ENCODE data around the gene PROSER1. TPM values are rescaled to one million over a fixed set of nuclear protein-coding genes. Genes with fewer than 3 reads are reported as not detected.
"Not testable (repeated sequence)": the region's sequence is repeated elsewhere in the genome, so short reads cannot be mapped to it uniquely, and the experiment has no call there.

Gene PROSER1
- total RNA-seq, result 100 to 1,000 TPM in 1 of 2 experiments, 10 to 100 TPM in 1; 88.7 to 108 TPM

- intact Hi-C loops (cut with micrococcal nuclease), result no loop called here
- Mint-ChIP-seq H3K27ac (peak within 1 kb of the TSS; percentile 99), H3K36me3 (ENCODE audit: low read depth) (peaks cover 42% of the 10 kb centered on the region), H3K4me3 (peak within 1 kb of the TSS; percentile 100), H3K4me1 (ENCODE audit: low read depth) (peaks cover 45% of the 10 kb centered on the region), H3K27me3 (no peaks in the 10 kb centered on the region), H3K9me3 (no peaks in the 10 kb centered on the region)
- ChIA-PET POLR2A (interaction anchor here (0.6 to 2.6 kb wide), 13 partner anchors 8 to 689 kb away, joined by 3 to 8 read pairs (median 4); partner anchors contain the start of gene UFM1), CTCF (interaction anchor here (1.1 to 2.7 kb wide), 4 partner anchors 10 to 574 kb away, joined by 3 to 16 read pairs (median 7); no protein-coding TSS in a partner anchor)
- TF ChIP-seq, protein P1, sequence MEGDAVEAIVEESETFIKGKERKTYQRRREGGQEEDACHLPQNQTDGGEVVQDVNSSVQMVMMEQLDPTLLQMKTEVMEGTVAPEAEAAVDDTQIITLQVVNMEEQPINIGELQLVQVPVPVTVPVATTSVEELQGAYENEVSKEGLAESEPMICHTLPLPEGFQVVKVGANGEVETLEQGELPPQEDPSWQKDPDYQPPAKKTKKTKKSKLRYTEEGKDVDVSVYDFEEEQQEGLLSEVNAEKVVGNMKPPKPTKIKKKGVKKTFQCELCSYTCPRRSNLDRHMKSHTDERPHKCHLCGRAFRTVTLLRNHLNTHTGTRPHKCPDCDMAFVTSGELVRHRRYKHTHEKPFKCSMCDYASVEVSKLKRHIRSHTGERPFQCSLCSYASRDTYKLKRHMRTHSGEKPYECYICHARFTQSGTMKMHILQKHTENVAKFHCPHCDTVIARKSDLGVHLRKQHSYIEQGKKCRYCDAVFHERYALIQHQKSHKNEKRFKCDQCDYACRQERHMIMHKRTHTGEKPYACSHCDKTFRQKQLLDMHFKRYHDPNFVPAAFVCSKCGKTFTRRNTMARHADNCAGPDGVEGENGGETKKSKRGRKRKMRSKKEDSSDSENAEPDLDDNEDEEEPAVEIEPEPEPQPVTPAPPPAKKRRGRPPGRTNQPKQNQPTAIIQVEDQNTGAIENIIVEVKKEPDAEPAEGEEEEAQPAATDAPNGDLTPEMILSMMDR (IDR thresholded peaks at IDR 0.05), result no peak
- DNase-seq (peak; percentile 93), ATAC-seq (peak; percentile 87)
Observed at GRCh38 chr13:39037880-39038568, at the start of gene PROSER1, which contains the start of gene NHLRC3. TSS of gene PROSER1 (minus strand) at chr13:39038089. CDS start at chr13:39037242, 847 bp downstream. TSS of gene NHLRC3 (plus strand) at chr13:39038456. CDS start at chr13:39038640, 184 bp downstream.

GRCh38 chr13:39086251-39086945, 48.5 kb upstream of the PROSER1 start:
- H3K36me3 Mint-ChIP-seq (ENCODE audit: low read depth); H3K4me1 Mint-ChIP-seq (ENCODE audit: low read depth); H3K9me3 Mint-ChIP-seq; POLR2A ChIA-PET; H3K4me3 Mint-ChIP-seq; H3K27ac Mint-ChIP-seq; ATAC-seq; CTCF ChIA-PET; DNase-seq; intact Hi-C loops (cut with micrococcal nuclease): not testable (repeated sequence)
- H3K27me3 Mint-ChIP-seq, result peaks cover 10% of the 10 kb centered on the region

DNA sequence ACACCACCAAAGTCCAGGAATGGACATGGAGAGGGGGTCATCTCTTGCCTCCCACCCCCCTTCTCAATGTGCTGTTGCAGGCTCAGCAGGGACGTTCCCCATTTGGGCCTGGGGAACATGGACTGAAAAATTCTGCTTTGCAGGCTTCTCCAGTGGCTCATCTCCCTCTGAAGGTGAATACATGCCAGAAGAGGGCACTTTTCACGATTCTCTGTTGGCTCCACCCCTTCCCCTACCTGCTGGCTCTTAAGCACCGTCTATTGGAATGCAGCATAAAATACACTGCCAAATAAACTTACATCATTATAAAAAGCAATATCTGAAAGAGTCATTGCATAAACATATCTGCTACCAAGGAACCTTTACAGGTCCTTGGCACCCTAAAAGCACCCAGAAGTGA, 36.1 kb upstream of the PROSER1 start:
- H3K4me1 Mint-ChIP-seq (ENCODE audit: low read depth), result no peaks in the 10 kb centered on the region
- intact Hi-C loops (cut with micrococcal nuclease), result no loop called here
- no peak overlapping the region for H3K4me3 Mint-ChIP-seq
- H3K36me3 Mint-ChIP-seq (ENCODE audit: low read depth), result no peaks in the 10 kb centered on the region
- peaks cover 3% of the 10 kb centered on the region for H3K9me3 Mint-ChIP-seq
- no peak overlapping the region for H3K27ac Mint-ChIP-seq
- ChIA-PET CTCF (no interaction called here), POLR2A (no interaction called here)
- no peak for DNase-seq
- H3K27me3 Mint-ChIP-seq, result peaks cover 38% of the 10 kb centered on the region
- ATAC-seq, result no peak
- TF ChIP-seq, protein P1 (IDR thresholded peaks at IDR 0.05), result no peak

DNA sequence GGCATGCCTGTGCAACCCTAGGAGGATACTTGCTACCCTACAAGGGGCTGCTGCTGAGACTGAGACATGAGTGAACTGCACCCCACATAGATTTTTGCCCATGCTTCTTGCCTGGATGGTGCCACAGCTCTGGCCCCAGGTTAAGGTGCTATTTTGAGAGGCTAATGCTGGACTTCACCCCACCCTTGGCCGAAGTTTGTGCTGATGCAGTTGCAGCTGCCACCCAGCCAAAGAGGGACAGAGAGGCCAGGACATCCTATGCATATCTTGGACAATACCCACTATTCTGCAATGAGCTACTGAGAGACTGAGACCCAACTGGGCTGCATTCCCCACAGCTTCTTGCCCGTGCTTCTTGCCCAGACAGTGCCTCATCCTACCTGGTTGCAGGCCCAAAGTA, 35.0 kb upstream of the PROSER1 start:
- POLR2A ChIA-PET, result no interaction called here
- Mint-ChIP-seq H3K4me1 (ENCODE audit: low read depth) (no peaks in the 10 kb centered on the region), H3K4me3 (no peak overlapping the region), H3K36me3 (ENCODE audit: low read depth) (no peaks in the 10 kb centered on the region), H3K27me3 (peaks cover 33% of the 10 kb centered on the region), H3K27ac (no peak overlapping the region), H3K9me3 (peaks cover 3% of the 10 kb centered on the region)
- intact Hi-C loops (cut with micrococcal nuclease), result no loop called here
- CTCF ChIA-PET, result interaction anchor here (1.7 kb wide), 1 partner anchor 26 kb away, joined by 4 read pairs; no protein-coding TSS in a partner anchor
- ATAC-seq (no peak), DNase-seq (no peak)
- TF ChIP-seq, protein P1 (IDR thresholded peaks at IDR 0.05), result no peak

- H3K4me1 Mint-ChIP-seq (ENCODE audit: low read depth), result peaks cover 25% of the 10 kb centered on the region
- ATAC-seq (no peak), DNase-seq (no peak)
- CTCF ChIA-PET, result no interaction called here
- peaks cover 2% of the 10 kb centered on the region for H3K9me3 Mint-ChIP-seq
- no peak overlapping the region for H3K4me3 Mint-ChIP-seq
- H3K27ac Mint-ChIP-seq, result no peak overlapping the region
- H3K36me3 Mint-ChIP-seq (ENCODE audit: low read depth), result peaks cover 32% of the 10 kb centered on the region
- TF ChIP-seq, protein P1 (IDR thresholded peaks at IDR 0.05), result no peak
- intact Hi-C loops (cut with micrococcal nuclease), result no loop called here
- no peaks in the 10 kb centered on the region for H3K27me3 Mint-ChIP-seq
- POLR2A ChIA-PET, result no interaction called here
Observed at GRCh38 chr13:39062004-39062403, 24.1 kb upstream of the PROSER1 start.
